NT2/D1 (cell line): ENCODE measurements around the gene RGS3.

Source experiments
- SUZ12 ChIP-seq: IDR thresholded peaks from 2 replicates; pipeline ENCODE4 v1.6.1; 2011; ENCODE audit not compliant: insufficient read length, insufficient read depth; ENCODE audit errors: extremely low read depth
- YY1 ChIP-seq: IDR thresholded peaks from 2 replicates; pipeline ENCODE4 v1.6.1; 2011; ENCODE audit not compliant: insufficient read length, insufficient read depth
- ZNF274 ChIP-seq: IDR thresholded peaks from 2 replicates; pipeline ENCODE4 v1.6.1; 2011; ENCODE audit warnings: mild to moderate bottlenecking, low read depth, low read length

- TF ChIP-seq YY1 (no peak), ZNF274 (no peak), SUZ12 (no peak)
Measured at GRCh38 chr9:113594484-113595299, 131.2 kb downstream of the RGS3 start.
